Frontal cortex (tissue), 4 donors: Measurements from ENCODE around the gene LUC7L. TPM values are rescaled to one million over a fixed set of nuclear protein-coding genes. Genes with fewer than 3 reads are reported as not detected.
"Not testable (repeated sequence)": the region's sequence is repeated elsewhere in the genome, so short reads cannot be mapped to it uniquely, and the experiment has no call there.

ENCODE experiments used
- DNase-seq, 2 donors: peaks; one replicate each; pipeline ENCODE4 v3.0.0; 2012; ENCODE audit warnings: low spot score in 2 of 2
- FAIRE-seq: peaks from 2 replicates; lab custom pipeline; 2012; peaks lifted over from hg19 to GRCh38; lab: Jason Lieb, UNC
- total RNA-seq: library from RNA; depleted of rRNA; stranded (reverse); fragments of >200 nt; gene quantifications from one replicate; pipeline ENCODE4 v1.2.3, GENCODE V29; 2014
- donor health status: control.
- donor health status: control.
- donor health status: control.

The LUC7L gene
- total RNA-seq, 1 donor from 2014 or later, result 75.0 TPM

DNA sequence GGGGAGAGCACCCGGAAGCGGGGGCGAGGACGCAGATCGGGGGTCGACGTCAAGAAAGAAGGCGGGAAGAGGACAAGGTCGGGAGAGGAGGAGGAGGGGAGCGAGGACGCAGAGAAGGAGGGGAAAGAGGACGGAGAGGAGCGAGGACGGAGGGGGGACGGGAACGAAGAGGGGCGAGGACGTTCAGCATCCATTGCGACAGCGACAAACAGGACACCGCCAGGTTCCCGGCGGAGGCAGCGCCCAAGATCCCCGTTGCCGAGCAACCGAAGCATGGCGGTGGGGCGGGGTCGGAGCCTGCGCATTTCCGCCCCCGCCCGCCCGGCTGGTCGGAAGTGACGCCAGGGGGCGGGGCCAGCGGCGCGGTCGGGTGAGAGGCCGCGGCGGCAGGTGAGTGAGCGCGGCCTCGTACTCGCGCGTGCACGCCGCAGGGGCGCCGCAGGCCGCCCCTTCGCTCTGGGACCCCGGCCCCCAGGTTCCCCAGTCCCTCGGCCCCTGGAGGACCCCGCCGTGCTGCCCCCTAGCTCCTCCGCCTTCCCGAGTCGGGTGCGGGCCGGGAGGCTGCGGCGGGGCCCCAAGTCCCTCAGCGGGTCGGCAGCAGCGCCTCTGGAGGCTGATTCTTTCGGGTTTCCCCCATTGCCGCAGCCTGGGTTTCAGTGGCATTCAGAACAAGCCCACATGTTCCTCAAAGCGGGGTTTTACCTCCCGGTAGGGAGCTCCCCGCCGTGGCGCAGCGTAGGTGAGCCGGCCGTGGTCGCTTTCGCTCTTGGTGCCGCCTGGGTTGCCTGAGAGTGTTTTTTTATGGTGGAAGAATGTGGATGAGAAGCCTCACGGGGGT, 5.4 kb upstream of the LUC7L start, which contains the start of gene FAM234A:
FAM234A (plus strand) TSS at position 354 of the 838 bp plus-strand sequence. CDS start 19,593 bp downstream, outside the sequence.
- FAIRE-seq (no peak), DNase-seq (peak; percentile 96 to 97)

DNA sequence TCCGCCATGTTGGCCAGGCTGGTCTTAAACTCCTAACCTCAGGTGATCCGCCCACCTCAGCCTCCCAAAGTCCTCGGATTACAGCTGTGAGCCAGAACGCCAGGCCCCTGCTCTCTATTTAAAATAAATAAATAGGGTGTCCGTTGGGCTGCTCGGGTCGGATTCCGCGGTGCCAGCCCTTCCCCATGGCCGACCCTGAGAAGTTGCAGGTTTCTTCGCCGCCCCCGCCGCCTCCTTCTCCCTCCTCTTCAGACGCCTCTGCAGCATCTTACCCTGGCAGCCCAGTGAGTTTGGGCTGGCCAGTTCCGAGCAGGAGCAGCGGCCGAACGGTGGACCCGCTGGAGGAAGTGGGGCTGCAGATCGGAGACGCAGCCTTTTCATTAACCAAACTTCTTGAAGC, 1.7 kb upstream of the LUC7L start:
- FAIRE-seq (no peak), DNase-seq (no peak)

DNA sequence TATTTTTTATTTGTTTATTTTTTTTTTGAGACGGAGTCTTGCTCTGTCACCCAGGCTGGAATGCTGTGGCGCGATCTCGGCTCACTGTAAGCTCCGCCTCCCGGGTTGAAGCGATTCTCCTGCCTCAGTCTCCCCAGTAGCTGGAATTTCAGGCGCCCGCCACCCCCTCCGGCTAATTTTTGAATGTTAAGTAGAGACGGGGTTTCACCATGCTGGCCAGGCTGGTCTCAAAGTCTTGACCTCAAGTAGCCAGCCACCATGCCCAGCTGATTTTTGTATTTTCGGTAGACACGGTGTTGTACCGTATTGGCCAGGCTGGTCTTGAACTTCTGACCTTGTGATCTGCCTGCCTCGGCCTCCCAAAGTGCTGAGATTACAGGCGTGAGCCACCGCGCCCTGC, 1.1 kb upstream of the LUC7L start:
- not testable (repeated sequence) for DNase-seq, FAIRE-seq

DNA sequence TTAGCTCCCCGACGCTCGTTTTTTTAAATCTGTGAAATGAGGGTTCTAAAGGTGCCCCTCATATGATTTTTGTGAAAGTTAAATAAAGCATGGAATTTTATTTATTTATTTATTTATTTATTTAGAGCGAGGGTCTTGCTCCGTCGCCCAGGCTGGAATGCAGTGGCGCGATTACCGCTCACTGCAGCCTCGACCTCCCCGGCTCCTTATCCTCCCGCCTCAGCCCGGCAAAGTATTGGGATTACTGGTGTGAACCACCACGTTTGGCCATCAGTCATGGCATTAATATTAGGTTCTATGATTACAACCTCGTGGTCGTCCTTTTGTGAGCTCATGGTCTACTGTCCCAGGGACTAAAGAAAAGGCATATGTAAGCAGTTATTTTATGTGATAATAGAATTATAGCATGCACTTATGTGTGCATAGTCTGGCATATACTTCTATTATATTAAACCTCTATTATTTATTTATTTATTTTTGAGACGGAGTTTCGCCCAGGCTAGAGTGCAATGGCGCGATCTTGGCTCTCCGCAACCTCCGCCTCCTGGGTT, 557 bp upstream of the LUC7L start:
- no peak for FAIRE-seq
- DNase-seq, result no peak

DNA sequence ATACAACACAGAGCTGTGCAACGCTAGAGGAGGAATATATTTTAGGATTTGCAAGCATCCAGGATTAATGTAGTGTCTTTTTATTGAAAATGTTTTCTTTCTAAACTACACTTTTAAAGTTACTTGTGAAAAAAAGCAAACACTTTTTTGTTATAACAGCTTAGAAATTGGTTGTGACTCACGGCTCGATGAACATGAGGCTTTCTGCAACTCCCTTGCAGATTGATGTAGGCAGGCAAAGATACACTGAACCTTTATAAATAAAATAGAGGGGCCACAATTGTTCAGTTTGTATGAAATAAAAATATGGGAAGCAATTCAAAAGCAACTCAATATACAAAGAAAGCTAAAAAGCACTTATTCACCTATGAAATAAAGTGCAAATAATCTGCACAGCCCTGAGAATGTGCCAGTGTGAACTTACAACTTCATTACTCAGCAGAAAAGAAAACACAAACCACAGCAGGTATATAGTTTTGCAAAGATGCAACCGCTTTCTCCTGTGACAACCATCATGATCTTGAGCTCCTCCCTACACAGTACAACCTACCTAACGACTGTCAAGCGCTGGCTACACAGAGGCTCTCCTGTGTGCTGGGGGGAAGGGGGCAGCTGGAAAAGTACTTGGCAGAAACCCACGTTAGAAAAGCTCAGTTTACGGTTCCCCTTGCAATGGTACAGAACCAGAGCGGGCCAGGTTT, 948 bp downstream of the LUC7L start:
- DNase-seq (no peak), FAIRE-seq (no peak)

DNA sequence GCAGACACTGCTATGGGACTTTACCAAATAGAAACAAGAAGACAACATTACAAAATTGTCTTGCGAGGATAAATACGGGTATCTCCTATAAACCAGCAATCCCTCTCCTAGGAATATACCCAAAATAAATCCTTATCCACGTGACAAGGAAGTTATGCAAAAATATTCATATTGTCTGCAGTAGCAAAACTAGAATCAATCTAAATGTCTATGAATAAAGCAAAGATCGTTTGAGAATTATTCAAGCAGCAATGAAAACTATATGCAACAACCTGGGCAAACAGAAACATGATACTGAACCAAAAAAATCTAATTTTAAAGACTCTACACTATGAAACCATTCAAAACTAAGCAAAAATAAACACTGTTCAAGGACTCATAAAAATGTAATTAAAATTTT, 9.2 kb downstream of the LUC7L start:
- DNase-seq (no peak), FAIRE-seq (no peak)

DNA sequence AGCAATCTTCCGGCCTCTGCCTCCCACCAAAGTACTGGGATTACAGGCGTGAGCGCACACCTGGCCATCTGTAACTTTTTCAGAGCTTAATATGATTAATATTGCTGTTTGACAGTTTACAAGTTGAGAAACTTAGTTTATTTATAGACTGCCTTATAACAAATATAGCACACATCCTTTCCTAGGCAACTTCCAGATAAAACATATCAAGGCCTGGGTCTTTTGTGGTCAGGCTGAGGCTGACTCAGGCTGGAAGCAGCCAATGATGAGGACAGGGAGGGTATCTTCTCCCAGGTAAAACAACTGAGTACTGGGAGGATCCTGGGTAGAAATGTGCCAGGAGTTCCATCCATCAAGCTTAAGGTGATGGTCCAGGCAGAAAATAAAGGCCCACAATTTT, 16.2 kb downstream of the LUC7L start:
- DNase-seq (no peak), FAIRE-seq (no peak)

DNA sequence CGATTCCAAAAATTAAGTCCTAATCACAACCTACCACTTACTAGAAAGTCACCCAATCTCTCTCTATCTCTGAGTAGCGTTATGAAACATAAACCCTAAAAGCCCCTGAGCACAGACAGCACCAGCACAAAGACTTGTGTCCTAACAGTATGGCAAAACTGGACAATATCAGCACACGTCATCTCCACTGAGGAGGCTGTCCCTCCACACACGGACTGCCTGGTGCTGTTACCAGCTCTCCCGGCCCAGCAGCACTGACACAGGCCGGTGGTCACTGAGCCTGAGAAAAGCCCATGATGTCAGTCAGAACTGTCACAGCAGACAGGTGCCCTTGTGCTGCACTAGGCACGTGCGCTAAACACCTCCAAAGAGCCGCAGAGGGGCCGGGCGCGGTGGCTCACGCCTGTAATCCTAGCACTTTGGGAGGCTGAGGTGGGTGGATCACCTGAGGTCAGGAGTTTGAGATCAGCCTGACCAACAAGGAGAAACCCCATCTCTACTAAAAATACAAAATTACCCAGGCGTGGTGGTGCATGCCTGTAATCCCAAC, 17.5 kb downstream of the LUC7L start:
- DNase-seq, FAIRE-seq: not testable (repeated sequence)

DNA sequence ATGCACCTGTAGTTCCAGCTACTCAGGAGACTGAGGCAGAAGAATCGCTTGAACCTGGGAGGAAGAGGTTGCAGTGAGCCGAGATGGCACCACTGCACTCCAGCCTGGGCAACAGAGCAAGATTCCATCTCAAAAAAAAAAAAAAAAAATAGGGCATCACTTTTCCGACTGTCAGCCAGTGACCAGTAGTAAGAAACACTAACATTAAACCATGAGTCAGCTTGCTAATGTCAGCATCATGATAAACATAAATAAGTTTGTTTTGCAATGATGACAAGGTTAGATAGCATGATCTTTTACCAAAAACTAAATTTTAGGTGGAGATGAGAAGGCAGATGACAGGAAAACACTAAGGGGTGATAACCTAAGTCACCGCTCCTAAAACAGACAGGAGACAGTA, 19.9 kb downstream of the LUC7L start:
- DNase-seq, FAIRE-seq: not testable (repeated sequence)

DNA sequence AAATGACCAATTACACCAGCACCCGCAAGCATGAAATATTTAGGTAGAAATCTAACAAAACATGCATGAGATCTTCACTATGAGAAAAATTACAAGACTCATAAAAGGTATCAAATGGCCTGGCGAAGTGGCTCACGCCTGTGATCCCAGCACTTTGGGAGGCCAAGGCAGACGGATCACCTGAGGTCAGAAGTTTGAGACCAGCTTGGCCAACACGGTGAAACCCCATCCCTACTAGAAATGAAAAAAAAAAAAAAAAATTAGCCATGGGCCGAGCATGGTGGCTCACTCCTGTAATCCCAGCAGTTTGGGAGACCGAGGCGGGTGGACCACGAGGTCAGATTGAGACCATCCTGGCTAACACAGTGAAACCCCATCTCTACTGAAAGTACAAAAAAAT, 25.2 kb downstream of the LUC7L start:
- not testable (repeated sequence) for DNase-seq, FAIRE-seq

DNA sequence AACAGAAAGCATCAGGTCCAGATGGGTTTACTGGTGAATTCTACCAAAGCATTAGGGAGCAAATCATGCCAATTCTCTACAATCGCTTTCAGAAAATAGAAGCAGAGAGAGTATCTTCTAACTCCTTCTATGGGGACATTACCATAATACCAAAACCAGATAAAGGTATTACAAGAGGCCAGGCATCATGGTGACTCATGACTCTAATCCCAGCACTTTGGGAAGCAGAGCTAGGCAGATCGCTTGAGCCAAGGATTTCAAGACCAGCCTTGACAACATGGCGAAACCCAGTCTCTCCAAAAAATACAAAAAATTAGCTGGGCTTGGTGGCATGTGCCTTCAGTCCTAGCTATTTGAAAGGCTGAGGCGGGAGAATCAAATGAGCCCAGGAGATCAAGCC, 26.0 kb downstream of the LUC7L start:
- DNase-seq (no peak), FAIRE-seq (no peak)

DNA sequence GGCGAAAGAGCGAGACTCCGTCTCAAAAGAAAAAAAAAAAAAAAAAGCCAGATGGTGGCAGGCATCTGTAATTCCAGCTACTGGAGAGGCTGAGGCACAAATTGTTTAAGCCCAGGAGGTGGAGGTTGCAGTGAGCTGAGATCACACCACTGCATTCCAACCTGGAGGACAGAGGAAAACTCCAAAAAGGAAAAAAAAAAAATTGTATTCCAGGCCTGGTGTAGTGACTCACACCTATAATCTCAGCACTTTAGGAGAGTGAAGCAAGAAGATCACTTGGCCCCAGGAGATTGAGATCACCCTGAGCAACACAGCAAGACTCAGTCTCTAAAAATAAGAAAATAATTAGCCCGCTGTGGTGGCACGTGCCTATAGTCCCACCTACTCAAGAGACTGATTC, 28.9 kb downstream of the LUC7L start:
- FAIRE-seq (no peak), DNase-seq (no peak)

DNA sequence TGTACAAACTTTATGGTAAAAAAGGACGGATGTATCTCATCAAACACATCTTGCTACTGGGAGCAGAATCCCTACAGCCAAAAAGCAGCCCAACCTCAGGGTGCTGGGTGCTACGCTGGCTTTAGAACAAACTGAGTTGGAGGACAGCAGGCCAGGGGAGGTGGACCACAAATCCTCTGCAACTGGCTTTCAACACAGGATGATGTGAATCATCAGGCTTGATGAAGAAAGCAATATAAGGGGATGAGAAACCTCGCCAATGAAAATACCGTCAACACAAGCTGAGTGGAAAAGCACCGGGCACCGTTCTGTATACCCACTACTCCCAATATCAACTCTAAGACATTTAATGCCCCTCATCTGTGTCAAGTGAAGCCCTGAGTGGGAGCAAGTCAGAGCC, 34.7 kb downstream of the LUC7L start:
- no peak for FAIRE-seq

DNA sequence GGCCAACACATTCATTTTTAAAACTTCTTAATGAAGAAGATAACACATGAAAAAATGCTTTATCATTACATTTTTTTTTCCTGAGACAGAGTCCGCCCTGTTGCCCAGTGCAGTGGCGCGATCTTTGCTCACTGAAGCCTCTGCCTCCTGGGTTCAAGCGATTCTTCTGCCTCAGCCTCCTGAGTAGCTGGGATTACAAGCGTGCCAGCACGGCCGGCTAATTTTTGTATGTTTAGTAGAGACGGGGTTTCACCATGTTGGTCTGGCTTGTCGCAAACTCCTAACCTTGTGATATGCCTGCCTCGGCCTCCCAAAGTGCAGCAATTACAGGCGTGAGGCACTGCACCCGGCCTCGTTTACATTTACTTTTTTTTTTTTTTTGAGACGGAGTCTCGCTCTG, 35.8 kb downstream of the LUC7L start:
- no peak for DNase-seq
- FAIRE-seq, result no peak

More for the DNA sequence above, 34.7 kb downstream of the LUC7L start:
- no peak for DNase-seq

DNA sequence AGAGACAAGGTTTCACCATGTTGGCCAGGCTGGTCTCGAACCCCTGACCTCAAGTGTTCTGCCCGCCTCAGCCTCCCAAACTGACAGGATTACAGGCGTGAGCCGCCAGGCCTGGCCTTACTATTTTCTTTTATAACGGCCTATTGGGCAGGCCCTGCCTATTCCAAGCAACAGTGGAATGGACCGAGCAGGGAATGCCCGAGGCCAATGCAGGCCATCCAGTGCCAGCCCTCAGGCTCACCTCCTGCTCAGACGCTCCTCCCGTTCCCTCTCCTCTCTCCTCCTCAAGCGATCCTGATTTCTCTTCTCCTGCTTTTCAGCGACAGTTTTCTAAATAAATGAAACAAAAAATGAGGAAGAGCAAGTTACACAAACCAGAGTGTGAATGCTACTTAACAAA, 36.6 kb downstream of the LUC7L start:
- FAIRE-seq (no peak), DNase-seq (no peak)

DNA sequence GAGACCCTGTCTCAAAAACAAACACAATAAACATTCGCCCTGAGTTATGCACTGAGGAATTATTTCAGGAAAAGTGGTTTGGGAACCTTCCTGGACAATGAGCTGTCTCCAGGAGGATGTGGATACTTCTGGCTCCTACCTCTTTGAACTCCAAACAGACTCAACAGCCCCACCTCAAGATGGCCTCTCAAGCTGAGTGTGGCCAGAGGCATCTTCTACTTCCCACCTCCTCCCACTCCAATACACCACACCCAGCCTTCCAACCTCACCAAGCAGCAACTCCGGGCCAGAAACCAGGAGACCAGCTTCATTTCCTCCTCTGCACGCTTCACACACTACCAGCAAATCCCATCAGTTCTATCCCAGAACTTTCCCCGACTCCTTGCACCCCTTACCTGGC, 37.4 kb downstream of the LUC7L start:
- FAIRE-seq (no peak), DNase-seq (no peak)

DNA sequence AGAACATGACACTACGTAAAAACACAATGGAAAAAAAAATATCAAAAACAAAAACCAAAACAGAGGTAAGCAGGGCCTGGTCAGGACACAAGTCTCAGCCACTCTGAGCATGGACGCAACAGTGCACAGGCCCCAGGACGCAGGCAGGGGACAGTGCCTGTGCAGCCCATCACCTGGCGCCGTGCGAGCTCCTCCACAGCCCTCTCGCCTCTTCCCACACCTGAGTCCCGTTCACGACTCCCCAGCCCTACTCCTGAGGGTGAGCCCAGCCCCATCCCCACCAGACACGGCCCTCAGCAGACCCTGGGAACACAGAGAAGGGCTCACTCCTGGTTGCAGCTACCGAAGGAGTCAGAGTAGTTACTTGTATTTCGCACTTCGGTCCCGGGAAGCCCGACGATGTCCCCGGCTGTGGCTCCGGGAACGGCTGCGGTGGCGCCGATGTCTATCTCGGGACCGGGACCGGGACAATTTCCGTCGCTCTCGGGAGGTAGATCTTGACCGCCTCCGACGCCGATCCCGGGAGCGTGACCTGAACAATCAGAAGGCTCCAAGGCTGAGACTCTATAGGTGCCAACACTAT, 39.6 kb downstream of the LUC7L start:
- FAIRE-seq (no peak), DNase-seq (no peak)

DNA sequence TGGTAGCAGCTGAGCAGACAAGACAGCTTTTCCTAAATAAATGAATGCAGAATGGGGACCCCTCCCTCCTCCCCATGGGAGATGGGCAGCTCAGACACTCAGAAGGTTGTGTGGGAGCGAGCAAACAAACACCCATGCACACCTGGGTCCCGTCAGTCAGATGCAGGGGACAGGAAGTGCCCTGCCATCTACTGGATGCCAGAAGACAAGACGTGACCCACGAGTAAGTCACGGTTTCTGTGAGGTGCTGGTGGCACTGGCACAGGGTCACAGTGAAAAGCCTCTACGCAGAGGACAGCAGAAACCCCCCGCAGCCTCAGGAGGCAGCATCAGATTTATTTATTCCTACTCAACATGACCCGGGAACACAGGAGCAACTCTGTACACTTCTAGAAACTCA, 40.6 kb downstream of the LUC7L start:
- FAIRE-seq, result no peak

DNA sequence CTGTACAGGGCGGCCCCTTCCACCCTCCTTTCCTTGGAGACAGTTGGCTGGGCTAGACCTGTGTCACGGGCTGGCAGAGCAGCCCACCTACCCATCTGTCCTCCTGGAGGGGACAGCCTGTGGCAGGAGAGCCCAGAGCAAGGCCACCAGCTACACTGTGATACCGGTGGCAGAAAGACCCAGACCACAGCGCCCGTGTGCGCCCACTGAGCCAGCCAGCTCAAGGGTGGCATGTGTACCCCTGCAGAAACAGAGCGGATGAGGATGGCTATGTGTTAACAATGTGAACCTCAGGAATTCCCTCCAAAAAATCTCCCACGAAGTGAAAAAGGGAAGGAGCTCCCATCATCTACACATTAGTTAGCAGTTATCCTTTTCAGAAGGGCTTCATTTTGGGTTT, 41.9 kb downstream of the LUC7L start:
- DNase-seq (peak in 1 of 2 donors; percentile 5), FAIRE-seq (no peak)

More for the DNA sequence above, 40.6 kb downstream of the LUC7L start:
- DNase-seq, result no peak

DNA sequence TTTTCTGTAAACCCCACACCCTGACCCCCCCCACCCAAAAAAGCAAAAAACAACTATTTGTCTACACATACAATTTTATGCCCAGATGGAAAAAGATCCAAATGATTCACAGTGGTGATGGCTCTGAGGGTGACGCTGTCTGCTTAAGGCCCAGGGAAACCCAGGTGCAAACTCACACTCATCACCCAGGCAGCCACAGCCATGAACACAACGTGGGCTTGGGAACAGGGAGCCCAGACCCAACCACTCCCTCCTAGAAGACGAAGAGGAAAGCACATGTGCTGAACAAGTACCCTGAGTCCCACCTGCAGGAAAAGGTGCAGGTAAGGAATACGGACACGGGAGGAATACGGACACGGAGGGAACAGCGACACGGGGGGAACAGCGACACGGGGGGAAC, 43.6 kb downstream of the LUC7L start:
- FAIRE-seq (no peak), DNase-seq (peak in 1 of 2 donors; percentile 3)
